Colon (tissue), 2 donors: Measurements from ENCODE around the gene AKT1.
"Not testable (repeated sequence)": the region's sequence is repeated elsewhere in the genome, so short reads cannot be mapped to it uniquely, and the experiment has no call there.

ENCODE experiments used
- FAIRE-seq: peaks from 2 replicates; lab custom pipeline; 2012; peaks lifted over from hg19 to GRCh38; lab: Jason Lieb, UNC
- donor health status: control.
- donor health status: control.

The AKT1 gene

DNA sequence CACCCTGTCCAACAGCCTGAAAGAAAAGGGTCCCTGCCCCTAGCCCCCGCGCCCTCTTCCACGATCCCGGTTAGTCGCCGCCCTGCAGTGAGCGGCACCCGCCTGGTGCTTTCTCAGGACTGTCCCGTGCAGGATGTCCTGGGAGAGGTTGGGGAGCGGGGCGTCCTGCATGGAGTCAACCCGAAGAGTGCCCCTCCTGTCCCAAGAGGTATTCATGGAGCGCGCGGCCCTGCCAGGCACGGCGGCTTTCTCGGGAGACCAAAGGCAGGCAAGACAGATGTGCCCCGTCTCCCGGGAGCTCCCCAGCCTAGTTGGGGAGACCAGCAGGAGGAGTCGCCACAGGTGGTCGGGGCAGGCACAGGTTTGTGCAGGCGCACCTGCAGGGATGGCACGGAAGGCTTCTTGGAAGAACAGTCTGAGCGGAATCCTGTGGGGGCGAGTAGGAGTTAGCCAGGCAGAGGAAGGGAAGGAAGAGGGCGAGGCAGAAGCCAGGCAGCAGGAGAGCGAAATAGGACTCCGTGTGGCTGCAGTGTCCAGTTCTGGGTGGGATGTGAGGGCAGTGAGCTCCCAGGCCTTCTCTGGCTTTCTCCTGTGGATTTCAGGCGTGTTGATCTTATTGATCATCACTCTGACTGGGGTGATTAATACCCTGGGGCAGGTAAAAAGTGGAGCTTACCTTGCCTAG is 41.9 kb downstream of the AKT1 start:
- no peak for FAIRE-seq

DNA sequence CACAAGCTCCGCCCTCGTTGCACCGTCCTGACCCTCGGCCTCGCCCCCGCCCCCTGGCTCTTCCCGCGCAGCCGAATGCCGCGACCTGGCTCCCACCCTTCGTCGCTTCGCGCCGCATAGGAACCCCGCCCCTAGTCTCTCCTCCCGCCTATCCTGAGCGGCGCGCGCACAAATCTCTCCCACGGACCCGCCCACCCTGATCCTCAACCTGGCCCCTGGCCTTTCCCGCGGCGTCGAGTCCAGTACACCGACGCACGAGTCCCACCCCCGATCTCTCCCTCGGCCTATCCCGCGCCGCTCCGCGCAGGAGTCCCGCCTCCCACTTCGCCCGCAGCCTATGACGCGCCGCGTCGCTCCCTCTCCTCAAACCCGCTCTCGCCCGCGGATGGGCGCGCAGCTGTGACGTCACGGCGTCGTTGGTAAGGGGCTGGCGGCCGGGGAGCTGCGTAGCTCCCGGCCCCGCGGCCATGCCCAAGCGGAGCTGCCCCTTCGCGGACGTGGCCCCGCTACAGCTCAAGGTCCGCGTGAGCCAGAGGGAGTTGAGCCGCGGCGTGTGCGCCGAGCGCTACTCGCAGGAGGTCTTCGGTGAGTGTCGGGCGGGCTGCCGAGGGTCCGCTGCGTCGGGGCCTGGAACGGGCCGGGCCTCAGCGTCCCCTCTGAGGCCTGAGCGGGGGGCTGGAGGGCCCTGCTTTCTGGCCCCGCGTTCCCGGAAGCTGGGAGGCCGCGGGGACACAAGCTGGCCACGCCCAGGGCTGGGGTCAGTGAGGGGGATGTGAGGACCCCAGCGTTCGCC is 42.6 kb downstream of the AKT1 start, which contains the start of gene SIVA1:
TSS of gene SIVA1 (plus strand) at position 413 of the 793 bp plus-strand sequence. CDS start at position 468, 55 bp downstream.
- peak; percentile 28 for FAIRE-seq

- no peak for FAIRE-seq
Observed at GRCh38 chr14:104752423-104752734, 43.2 kb downstream of the AKT1 start.

DNA sequence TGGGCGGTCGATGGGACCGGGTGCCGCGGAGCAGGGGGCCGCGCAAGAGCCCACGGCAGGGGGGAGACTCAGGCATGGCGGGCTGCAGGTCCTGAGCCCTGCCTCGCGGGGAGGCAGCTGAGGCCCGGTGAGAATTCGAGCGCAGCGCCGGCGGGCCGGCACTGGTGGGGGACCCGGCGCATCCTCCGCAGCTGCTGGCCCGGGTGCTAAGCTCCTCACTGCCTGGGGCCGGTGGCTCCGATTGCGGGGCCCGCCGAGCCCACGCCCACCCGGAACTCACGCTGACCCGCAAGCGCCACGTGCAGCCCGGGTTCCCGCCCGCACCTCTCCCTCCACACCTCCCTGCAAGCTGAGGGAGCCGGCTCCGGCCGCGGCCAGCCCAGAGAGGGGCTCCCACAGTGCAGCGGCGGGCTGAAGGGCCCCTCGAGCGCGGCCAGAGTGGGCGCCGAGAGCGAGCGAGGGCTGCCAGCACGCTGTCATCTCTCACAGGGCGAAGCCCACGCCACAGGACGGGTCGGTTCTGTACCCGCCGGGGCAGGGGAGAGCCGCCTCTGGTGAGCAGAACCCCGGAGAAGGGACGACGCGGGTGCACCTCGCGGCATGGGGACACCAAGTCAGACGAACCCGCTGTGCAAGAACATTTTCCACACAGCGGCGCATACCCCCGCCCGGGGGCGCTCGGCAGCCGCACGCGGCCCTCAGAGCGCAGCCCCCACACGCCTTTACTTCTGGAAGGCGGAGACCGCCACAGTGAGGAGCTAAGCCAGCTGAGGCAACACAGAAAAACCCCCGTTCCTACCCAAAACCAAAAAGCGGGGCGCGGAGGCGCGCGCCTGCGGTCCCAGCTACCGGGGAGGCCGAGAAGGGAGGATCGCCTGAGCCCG is 43.8 kb downstream of the AKT1 start:
- no peak for FAIRE-seq

- FAIRE-seq, result not testable (repeated sequence)
Observed at GRCh38 chr14:104750753-104751057, 44.8 kb downstream of the AKT1 start.

- no peak for FAIRE-seq
Observed at GRCh38 chr14:104750056-104750752, 45.3 kb downstream of the AKT1 start.

DNA sequence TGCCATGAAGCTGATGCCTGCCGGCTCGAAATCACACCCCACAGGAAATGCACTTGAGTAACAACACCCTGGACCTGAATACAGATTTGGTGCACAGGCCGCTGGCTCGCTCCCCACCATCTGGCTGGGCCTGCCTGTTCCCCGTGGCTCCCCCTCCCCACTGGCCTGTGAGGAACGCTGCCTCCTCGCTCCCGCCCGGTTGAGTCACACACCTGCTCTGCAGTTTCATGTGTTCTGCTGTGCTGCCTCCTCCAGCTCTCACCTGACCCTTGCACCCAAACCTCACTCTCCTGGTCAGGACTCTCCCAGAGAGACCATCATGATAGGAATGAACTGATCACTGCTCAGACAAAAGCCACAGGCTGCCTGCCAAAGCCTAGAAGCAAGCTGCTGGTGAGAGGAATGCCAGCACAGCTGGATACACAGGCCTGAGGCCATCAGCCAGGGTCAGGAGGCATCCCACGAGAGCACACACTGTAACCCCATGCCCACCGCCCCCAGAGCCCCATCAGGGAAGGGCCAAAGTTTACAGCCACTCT is 46.4 kb downstream of the AKT1 start:
- FAIRE-seq, result no peak

DNA sequence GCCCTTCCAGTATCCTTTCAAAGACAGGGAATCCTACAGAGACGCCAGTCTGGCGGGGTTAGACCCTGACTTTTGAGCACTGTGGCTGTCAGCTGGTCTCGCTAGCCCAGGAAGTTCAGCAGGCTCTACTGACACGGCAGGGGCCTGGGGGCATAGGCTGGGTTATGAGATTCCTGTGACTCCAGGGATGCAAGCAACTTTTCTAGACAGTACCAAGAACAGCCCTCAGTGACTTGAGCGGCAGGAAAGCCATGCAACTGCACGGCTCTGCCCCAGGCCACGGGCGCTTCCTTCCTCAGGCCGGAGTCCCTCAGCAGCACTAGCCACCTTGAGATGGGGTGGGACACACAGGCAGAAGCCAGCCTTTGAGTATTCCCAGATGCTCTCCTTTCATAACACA is 47.7 kb downstream of the AKT1 start:
- FAIRE-seq, result no peak

GRCh38 chr14:104746934-104747481 is 48.5 kb downstream of the AKT1 start:
- no peak for FAIRE-seq

DNA sequence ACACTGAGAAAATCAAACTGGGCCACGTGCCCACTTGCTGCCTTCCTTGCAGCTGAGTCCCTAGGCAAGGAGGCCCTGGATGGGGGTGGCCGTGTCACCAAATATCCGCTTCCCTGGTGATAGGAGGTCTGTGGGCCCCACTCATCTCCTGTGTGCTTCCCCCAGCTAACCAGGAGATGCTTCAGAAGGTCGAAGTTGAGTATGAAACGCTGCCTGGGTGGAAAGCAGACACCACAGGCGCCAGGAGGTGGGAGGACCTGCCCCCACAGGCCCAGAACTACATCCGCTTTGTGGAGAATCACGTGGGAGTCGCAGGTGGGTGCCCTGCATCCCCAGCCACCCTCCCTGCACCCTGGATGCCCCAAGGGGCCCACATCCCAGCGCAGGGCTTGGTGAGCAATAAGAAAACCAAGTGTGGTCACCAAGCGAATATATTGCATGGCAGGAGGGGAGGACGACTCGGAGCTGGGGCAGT is 49.4 kb downstream of the AKT1 start:
- FAIRE-seq, result no peak

DNA sequence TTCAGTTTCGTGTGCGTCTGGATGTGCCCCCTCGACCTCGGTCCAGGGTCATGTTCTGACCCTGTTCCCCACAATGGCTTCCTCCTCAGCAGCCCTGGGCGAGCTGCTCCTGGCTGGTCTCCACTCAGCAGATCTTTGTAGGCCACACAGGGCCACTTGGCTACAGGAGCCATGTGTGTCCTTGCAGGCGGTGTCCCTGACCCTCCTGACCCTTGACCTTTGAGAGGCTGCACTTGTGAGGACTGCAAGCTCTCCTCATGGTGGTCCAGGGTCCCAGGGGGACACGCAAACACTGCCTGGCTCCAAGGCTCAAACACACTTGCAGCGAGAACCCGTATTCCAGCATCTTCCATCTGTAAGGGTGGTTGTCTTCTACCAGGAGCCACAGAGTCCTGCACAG is 50.1 kb downstream of the AKT1 start:
- no peak for FAIRE-seq

DNA sequence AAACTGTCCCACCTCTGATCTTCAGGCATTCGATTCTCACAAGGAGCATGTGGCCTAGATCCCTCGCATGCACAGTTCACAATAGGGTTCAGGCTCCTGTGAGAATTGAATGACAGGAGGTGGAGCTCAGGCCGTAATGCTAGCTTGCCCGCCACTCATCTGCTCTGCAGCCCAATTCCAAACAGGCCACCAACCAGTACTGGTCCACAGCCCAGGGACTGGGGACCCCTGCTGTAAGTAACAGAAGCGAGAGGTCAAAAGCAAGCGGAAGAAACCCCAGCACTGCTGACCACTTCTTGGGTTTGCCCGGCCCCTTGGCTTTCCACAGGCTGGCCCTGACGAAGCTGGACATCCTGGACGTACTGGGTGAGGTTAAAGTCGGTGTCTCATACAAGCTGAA is 51.1 kb downstream of the AKT1 start:
- no peak for FAIRE-seq

- FAIRE-seq, result no peak
Observed at GRCh38 chr14:104743461-104744380, 51.8 kb downstream of the AKT1 start.

DNA sequence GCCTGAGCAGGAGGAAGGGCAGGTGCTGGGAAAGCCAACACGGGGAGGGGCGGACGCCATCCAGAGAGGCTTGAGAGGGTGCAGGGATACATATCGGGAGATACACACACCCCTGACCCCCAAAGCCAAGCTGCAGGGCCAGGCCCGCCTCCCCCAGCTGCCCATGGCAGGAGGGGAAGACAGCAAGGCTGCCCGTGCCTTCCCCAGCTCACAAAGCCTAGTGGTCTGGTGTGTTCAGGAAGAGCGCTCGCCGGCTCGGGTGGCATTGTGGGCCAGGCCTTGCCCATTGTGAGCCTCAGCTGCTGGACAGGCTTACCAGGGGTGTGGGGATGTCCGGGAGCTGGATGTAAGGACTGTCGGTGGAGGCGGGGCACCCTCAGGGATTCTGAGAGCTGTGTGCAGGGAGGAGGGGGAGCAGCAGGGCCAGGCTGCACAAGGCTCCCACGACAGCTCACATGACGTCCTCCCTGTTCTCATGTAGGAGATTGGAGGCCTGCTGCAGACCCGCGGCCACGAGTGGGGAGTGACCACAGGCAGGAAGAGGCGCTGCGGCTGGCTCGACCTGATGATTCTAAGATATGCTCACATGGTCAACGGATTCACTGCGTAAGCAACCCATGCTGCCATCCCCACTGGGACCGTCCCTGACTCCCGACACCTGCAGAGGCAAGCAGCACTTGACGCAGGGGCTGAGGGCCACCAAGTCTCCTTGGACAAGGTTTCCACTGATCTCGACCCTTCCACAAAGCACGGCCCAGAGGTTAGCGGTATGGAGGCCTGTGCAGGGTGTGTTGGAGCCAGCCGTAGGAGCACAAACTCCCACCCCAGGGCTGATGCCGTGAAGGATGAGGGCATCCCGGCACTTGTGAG is 52.7 kb downstream of the AKT1 start:
- FAIRE-seq, result no peak

DNA sequence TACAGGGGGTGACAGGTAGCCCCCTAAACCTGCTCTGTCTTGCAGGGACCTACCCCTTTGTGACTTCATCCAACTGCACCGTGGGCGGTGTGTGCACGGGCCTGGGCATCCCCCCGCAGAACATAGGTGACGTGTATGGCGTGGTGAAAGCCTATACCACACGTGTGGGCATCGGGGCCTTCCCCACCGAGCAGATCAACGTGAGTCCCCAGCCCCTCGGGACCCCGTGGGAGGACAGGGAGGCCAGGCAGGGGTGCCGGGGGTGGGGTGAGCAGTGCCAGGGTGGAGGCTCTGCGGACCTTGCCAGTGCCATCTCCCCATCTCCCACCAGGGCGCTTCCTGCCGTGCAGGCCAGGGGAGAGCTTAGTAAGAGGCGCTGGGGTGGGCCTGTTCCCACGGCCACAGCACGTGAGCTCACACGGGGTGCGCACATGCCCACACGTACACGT is 53.7 kb downstream of the AKT1 start:
- no peak for FAIRE-seq

DNA sequence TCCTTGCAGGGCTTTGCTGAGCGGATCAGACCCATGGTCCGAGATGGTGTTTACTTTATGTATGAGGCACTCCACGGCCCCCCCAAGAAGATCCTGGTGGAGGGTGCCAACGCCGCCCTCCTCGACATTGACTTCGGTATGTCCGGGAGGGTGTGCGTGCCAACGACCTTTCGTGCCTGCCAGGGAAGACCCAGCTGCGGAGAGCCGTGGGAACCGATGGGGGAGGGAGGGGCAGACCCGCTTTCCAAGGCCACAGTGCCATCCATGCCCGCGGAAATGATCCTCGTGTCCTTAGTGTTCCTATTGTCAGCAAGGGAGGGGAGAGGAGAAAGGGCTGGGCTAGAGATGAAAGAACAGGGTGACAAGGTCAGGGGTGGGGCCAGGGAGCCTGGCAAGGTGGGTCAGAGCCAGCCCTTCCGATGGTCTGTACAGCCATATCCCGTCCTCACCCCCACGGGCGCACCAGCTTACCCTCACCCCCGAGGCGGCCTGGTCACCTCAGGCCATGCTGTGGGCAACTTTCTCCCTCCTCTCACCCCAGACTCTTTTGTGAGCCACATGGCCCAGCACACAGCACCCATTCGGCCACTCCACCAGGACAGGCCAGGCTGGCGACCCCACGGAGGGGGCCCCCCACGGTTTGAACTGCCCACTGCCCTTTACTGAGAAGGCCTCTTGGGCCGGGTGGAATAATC is 54.3 kb downstream of the AKT1 start:
- no peak for FAIRE-seq

- FAIRE-seq, result no peak
Observed at GRCh38 chr14:104739546-104740516, 55.7 kb downstream of the AKT1 start.

DNA sequence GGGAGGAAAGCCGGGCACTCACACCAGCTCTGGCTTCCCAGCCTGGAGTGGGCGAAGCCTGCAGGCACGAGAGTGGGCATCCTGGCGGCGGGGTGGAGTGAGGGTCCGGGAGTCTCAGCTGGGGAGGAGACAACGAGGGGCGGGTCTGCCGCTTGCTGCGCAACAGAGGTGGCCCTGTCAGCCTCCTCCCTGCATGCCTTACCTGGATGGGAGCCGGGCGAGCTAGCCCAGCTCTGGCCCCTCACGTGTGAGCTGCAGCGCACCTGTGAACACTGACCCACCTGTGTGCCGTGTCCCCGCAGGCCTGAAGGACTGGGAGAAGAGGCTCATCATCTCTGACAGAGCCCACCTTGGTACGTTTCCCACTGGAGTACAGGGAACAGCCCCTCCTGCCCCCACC is 56.5 kb downstream of the AKT1 start:
- FAIRE-seq, result no peak
